B cell (primary cell): ENCODE results near the gene GNS. TPM values are rescaled to one million over a fixed set of nuclear protein-coding genes. Genes with fewer than 3 reads are reported as not detected.

Experiments
- ATAC-seq: fragments of 200-7000 bp; cut with Tn5 transposase; one replicate; pipeline ENCODE4 v1.10.0; 2021; ENCODE audit warnings: low read depth, mild to moderate bottlenecking, moderate number of reproducible peaks, moderate library complexity
- CTCF ChIA-PET: fragments of 350-600 bp; sonication (Branson Sonifier 250); formaldehyde crosslinking; loops from one replicate; lab custom pipeline; 2021; ENCODE audit warnings: antibody characterized with exemption, inconsistent platforms; lab: Charles Lee
- POLR2A ChIA-PET: fragments of 350-600 bp; sonication (Branson Sonifier 250); formaldehyde crosslinking; loops from one replicate; lab custom pipeline; 2021; ENCODE audit warnings: antibody characterized with exemption; lab: Charles Lee
- DNase-seq: peaks from one replicate; pipeline ENCODE4 v3.0.0; 2013
- H2AFZ ChIP-seq: 2 replicates; pipeline ENCODE4 v1.6.1; 2012; ENCODE audit warnings: mild to moderate bottlenecking, low read depth, low read length; ENCODE audit not compliant: insufficient read depth, poor library complexity, severe bottlenecking
- H3K27ac ChIP-seq, 2 donors: 1 replicate in 1 of 2; 2 replicates in 1 of 2; pipeline ENCODE4 v1.5.1; 2012 to 2013; ENCODE audit warnings: low read length in 2 of 2, mild to moderate bottlenecking in 2 of 2, moderate library complexity in 1 of 2
- H3K27me3 ChIP-seq, 4 experiments: fragments of 200-600 bp in 1 of 4; sonication (generic) in 1 of 4; replicated peaks in 1 of 4; 1 replicate in 2 of 4; 2 replicates in 2 of 4; pipeline versions ENCODE4 v1.6.1 to v1.7.0; 2013 to 2016; ENCODE audit warnings: low read length in 3 of 4, mild to moderate bottlenecking in 2 of 4, mixed read lengths in 1 of 4, moderate library complexity in 1 of 4; ENCODE audit not compliant: insufficient read depth in 4 of 4, control insufficient read depth in 3 of 4; ENCODE audit errors: control extremely low read depth in 1 of 4
- H3K36me3 ChIP-seq, 2 experiments: replicated peaks in 1 of 2; 1 replicate in 1 of 2; 2 replicates in 1 of 2; pipeline versions ENCODE4 v1.6.1 to v1.7.1; 2013; ENCODE audit warnings: low read length in 1 of 2; ENCODE audit not compliant: insufficient read depth in 2 of 2, control insufficient read depth in 1 of 2; ENCODE audit errors: control extremely low read depth in 1 of 2, extremely low read depth in 1 of 2
- H3K4me1 ChIP-seq, 2 donors: fragments of 200-600 bp in 1 of 2; sonication (generic) in 1 of 2; 1 replicate in 1 of 2; 2 replicates in 1 of 2; pipeline versions ENCODE4 v1.5.1 to v1.6.1; 2013 to 2017; ENCODE audit warnings: low read length in 2 of 2; ENCODE audit not compliant: control insufficient read depth in 2 of 2, insufficient read depth in 2 of 2
- H3K4me2 ChIP-seq: replicated peaks from 2 replicates; pipeline ENCODE3; 2012; ENCODE audit warnings: mild to moderate bottlenecking, low read depth, low read length; ENCODE audit not compliant: poor library complexity, severe bottlenecking
- H3K4me3 ChIP-seq, 5 experiments: fragments of 200-600 bp in 1 of 5; sonication (generic) in 1 of 5; 1 replicate in 3 of 5; 2 replicates in 2 of 5; pipeline versions ENCODE4 v1.5.1 to v1.7.0; 2011 to 2016; ENCODE audit warnings: low read length in 4 of 5, mild to moderate bottlenecking in 4 of 5, low read depth in 2 of 5, control low read depth in 1 of 5, moderate library complexity in 1 of 5; ENCODE audit not compliant: insufficient read depth in 1 of 5; ENCODE audit errors: control extremely low read depth in 1 of 5, extremely low read depth in 1 of 5
- H3K79me2 ChIP-seq: fragments of 200-600 bp; sonication (generic); one replicate; pipeline ENCODE4 v1.6.0; 2016; ENCODE audit warnings: low read length; ENCODE audit not compliant: control insufficient read depth, insufficient read depth
- H3K9ac ChIP-seq: fragments of 200-600 bp; sonication (generic); 2 replicates; pipeline ENCODE4 v1.6.1; 2017; ENCODE audit warnings: mild to moderate bottlenecking, low read length, moderate library complexity
- H3K9me3 ChIP-seq, 3 donors: one replicate each; pipeline versions ENCODE4 v1.6.1 to v1.7.1; 2013; ENCODE audit warnings: low read length in 2 of 3; ENCODE audit not compliant: control insufficient read depth in 2 of 3, insufficient read depth in 1 of 3; ENCODE audit errors: control extremely low read depth in 1 of 3
- H4K20me1 ChIP-seq: 2 replicates; pipeline ENCODE4 v1.6.0; 2012; ENCODE audit warnings: mild to moderate bottlenecking, low read length; ENCODE audit not compliant: insufficient read depth, control insufficient read depth, poor library complexity, severe bottlenecking
- H3K27ac Mint-ChIP-seq: one replicate; pipeline ENCODE4 v1.8.0; 2021; ENCODE audit warnings: mixed read lengths
- H3K27me3 Mint-ChIP-seq: one replicate; pipeline ENCODE4 v1.8.0; 2021; ENCODE audit warnings: mixed read lengths
- H3K4me1 Mint-ChIP-seq: one replicate; pipeline ENCODE4 v1.8.0; 2021; ENCODE audit warnings: mixed read lengths
- H3K4me3 Mint-ChIP-seq: one replicate; pipeline ENCODE4 v1.8.0; 2021; ENCODE audit warnings: mixed read lengths
- H3K9me3 Mint-ChIP-seq: one replicate; pipeline ENCODE4 v1.8.0; 2022; ENCODE audit warnings: mixed read lengths; ENCODE audit not compliant: insufficient read depth
- EZH2 ChIP-seq: IDR thresholded peaks from 2 replicates; pipeline ENCODE4 v1.6.1; 2012; ENCODE audit warnings: borderline replicate concordance, low read depth, mild to moderate bottlenecking, moderate library complexity, low read length; ENCODE audit not compliant: insufficient read depth, poor library complexity, severe bottlenecking
- WGBS: methylation state at CpG from one replicate; pipeline ENCODE4 v1.1.5; 2013; ENCODE audit warnings: missing lambda C conversion rate; ENCODE audit not compliant: insufficient coverage; 5-methylcytosine and 5-hydroxymethylcytosine counted together
- intact Hi-C: fragments of 100-400 bp; cut with micrococcal nuclease; formaldehyde crosslinking; loops from one replicate; pipeline ENCODE4 v1.10.0; 2022
- polyA plus RNA-seq: library from polyadenylated mRNA; depleted of rRNA; stranded (reverse); fragments of >200 nt; gene quantifications from 2 replicates; pipeline ENCODE4 v1.2.3, GENCODE V29; 2012
- total RNA-seq, 2 donors: library from RNA; stranded (reverse); fragments of 120-200 nt in 1 of 2; gene quantifications; 1 replicate in 1 of 2; 2 replicates in 1 of 2; pipeline versions ENCODE4 v1.2.3 to v1.2.4, GENCODE V29; 2013 to 2022
- TF ChIP-seq, protein P1 (sequence below): fragments of 200-600 bp; IDR thresholded peaks from one replicate; pipeline ENCODE4 v1.8.0; 2022; ENCODE audit warnings: antibody characterized with exemption, mild to moderate bottlenecking

The GNS gene
- total and polyA plus RNA-seq, 2 donors (not counting 1 experiment from before 2014, with no cell fraction given): 7.0 to 26.7 TPM

GRCh38 chr12:64797156-64797555 is 38.0 kb upstream of the GNS start:
- Histone ChIP-seq H3K79me2 (no peaks in the 10 kb centered on the region), H3K27me3 (peaks cover 0 to 4% (median 0%) of the 10 kb centered on the region in 4 experiments), H3K9ac (no peak overlapping the region), H2AFZ (no peak overlapping the region), H3K27ac (no peak overlapping the region), H3K9me3 (no peaks in the 10 kb centered on the region), H3K36me3 (no peaks in the 10 kb centered on the region), H3K4me2 (no peak overlapping the region), H4K20me1 (no peaks in the 10 kb centered on the region), H3K4me3 (no peak overlapping the region), H3K4me1 (no peaks in the 10 kb centered on the region)
- intact Hi-C loops: loop anchor here (2.0 kb wide), 2 partner anchors 16 to 436 kb away; no protein-coding TSS in a partner anchor
- H3K4me1 Mint-ChIP-seq: peaks cover 2% of the 10 kb centered on the region
- POLR2A ChIA-PET: interaction anchor here (0.6 kb wide), 1 partner anchor 343 kb away, joined by 3 read pairs; no protein-coding TSS in a partner anchor
- CTCF ChIA-PET: interaction anchor here (0.5 to 3.5 kb wide), 7 partner anchors 11 to 1352 kb away, joined by 3 to 30 read pairs (median 4); no protein-coding TSS in a partner anchor
- H3K9me3 Mint-ChIP-seq: no peaks in the 10 kb centered on the region
- H3K27ac Mint-ChIP-seq: no peak overlapping the region
- DNase-seq: no peak
- no peak for TF ChIP-seq EZH2
- TF ChIP-seq, protein P1, sequence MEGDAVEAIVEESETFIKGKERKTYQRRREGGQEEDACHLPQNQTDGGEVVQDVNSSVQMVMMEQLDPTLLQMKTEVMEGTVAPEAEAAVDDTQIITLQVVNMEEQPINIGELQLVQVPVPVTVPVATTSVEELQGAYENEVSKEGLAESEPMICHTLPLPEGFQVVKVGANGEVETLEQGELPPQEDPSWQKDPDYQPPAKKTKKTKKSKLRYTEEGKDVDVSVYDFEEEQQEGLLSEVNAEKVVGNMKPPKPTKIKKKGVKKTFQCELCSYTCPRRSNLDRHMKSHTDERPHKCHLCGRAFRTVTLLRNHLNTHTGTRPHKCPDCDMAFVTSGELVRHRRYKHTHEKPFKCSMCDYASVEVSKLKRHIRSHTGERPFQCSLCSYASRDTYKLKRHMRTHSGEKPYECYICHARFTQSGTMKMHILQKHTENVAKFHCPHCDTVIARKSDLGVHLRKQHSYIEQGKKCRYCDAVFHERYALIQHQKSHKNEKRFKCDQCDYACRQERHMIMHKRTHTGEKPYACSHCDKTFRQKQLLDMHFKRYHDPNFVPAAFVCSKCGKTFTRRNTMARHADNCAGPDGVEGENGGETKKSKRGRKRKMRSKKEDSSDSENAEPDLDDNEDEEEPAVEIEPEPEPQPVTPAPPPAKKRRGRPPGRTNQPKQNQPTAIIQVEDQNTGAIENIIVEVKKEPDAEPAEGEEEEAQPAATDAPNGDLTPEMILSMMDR: no peak
- peaks cover 26% of the 10 kb centered on the region for H3K27me3 Mint-ChIP-seq
- no peak overlapping the region for H3K4me3 Mint-ChIP-seq
- no peak for ATAC-seq
- WGBS: 80% methylated on average over 1 of the region's 1 CpG

DNA sequence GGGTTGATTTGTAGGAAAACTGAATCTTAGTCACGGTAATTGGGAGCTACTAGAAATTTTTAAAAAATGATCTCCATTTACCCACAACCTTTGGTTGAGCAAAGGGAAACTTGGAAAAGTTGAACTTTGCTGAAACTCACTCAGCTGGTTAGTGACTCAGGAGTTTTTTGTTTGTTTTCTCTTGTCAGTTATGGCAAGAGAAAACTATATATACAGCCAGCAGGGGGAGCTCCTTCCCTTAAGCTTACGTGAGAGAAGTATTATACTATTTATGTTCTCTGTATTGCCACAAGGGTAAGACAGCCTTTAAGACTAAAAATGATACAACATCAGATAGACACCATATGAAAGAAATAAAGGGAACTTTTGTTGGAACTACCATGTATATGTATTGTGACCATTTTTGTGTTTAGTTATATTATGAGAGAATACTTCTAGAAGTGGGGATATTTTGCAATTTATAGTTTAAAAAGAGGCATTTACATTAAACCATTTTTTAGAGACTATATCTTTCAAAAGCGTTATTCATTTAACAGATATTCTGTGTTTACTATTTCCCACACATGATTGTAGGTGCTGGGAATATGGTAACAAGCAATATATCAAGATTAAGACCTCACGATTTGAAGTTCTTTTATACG is 37.1 kb upstream of the GNS start:
- H3K4me3 ChIP-seq: no peak overlapping the region
- no peaks in the 10 kb centered on the region for H3K9me3 ChIP-seq
- POLR2A ChIA-PET: interaction anchor here (0.6 kb wide), 1 partner anchor 342 kb away, joined by 3 read pairs; no protein-coding TSS in a partner anchor
- Mint-ChIP-seq H3K4me1 (no peaks in the 10 kb centered on the region), H3K4me3 (no peak overlapping the region), H3K27ac (no peak overlapping the region), H3K27me3 (peaks cover 24% of the 10 kb centered on the region), H3K9me3 (no peaks in the 10 kb centered on the region)
- H4K20me1 ChIP-seq: no peaks in the 10 kb centered on the region
- H2AFZ ChIP-seq: no peak overlapping the region
- DNase-seq (peak; percentile 81), ATAC-seq (peak; percentile 82)
- no peak overlapping the region for H3K9ac ChIP-seq
- no peaks in the 10 kb centered on the region for H3K4me1 ChIP-seq
- no peak overlapping the region for H3K4me2 ChIP-seq
- CTCF ChIA-PET: interaction anchor here (0.5 to 3.5 kb wide), 22 partner anchors 9 to 437 kb away, joined by 3 to 30 read pairs (median 4); no protein-coding TSS in a partner anchor
- no CpG with 5 or more reads among the region's 5 CpGs for whole genome bisulfite sequencing
- no peak overlapping the region for H3K27ac ChIP-seq
- intact Hi-C loops: loop anchor here (2.0 kb wide), 2 partner anchors 16 to 436 kb away; no protein-coding TSS in a partner anchor
- H3K27me3 ChIP-seq: no peaks in the 10 kb centered on the region
- TF ChIP-seq, protein P1: peak; percentile 95
- no peak for TF ChIP-seq EZH2
- H3K36me3 ChIP-seq: no peaks in the 10 kb centered on the region
- no peaks in the 10 kb centered on the region for H3K79me2 ChIP-seq
